Measurements from ENCODE around the gene C2orf69.

C2orf69 gene

DNA sequence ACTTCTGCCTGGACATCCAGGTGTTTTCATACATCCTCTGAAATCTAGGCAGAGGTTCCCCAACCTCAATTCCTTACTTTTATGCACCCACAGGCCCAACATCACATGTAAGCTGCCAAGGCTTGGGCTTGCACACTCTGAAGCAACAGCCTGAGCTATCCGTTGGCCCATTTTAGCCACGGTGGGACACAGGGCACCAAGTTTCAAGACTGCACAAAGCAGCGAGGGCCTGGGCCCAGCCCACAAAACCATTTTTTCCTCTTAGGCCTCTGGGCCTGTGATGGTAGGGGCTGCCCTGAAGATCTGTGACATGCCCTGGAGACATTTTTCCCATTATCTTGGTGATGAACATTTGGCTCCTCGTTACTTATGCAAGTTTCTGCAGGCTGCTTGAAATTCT, 5.9 kb downstream of the C2orf69 start:
- no peak for DNase-seq

GRCh38 chr2:199922856-199923255, 11.8 kb downstream of the C2orf69 start:
- no peak for DNase-seq

DNA sequence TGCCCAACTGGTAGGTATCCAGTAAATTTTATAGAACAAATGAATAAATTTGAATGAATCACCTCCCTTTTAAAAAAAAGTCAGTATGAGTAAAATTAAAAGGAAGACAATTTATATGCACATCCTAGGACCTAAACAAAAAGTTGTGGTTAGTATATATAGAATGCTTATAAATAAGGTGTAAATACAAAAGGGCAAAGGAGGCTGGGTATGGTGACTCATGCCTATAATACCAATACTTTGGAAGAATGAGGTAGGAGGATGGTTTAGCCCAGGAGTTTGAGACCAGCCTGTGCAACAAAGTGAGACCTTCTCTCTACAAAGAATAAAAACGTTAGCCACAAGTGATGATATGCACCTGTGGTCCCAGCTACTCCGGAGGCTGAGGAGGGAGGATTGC, 12.8 kb downstream of the C2orf69 start:
- no peak for DNase-seq

DNA sequence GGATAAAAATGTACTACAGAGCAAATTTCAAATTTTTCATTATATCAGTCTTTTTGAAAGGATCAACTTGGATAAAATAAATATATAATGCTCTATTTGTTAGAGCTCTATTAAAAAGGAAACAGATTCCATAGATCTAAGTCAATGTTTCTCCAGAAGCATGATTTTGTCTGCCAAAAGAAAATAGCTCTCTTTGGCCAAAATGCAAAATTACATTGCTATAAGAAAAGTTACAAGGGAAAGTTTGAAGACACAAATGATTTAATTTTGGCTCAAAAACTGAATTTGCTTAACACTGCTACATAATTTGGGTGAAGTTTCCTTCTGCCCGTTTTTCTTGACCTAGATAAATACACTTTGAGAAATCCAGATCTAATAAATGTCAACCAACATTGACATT, 15.7 kb downstream of the C2orf69 start:
- no peak for DNase-seq

DNA sequence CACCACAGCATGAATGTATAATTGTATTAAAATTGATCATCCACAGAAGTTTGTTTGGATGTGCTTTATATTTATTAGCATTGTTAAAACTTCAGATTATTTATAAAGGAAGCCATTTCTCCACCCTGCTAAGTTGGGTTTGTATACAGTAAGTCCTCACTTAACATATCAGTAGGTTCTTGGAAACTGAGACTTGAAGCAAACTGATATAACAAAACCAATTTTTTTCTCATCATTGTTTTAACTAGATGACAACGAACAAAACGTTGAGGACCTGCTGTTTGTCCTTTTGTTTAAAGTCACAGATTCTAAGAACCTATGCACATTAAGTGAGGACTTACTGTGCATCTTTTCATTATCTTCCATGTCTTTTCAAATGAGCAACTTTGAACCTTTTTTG, 17.1 kb downstream of the C2orf69 start:
- no peak for DNase-seq

DNA sequence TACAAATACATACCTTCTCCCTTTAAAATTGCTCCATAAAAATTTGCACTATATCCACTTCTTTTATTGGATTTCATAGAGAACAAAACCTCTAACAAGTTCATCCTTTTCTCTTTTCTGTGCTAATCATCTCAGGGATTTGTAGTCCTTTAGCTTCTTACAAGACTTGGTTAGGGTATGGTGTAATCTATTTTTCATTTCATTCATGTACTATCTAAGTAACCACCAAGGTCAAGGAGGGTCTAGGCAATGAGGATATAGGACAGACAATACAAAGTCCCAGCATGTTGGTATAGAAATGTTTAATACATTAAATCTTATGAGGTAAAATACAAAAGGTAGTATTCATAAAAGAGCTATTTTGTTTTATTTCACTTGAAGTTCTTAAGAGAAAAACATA, 17.5 kb downstream of the C2orf69 start:
- DNase-seq = no peak

- DNase-seq = no peak
Observed at GRCh38 chr2:199929262-199929661, 18.2 kb downstream of the C2orf69 start.

DNA sequence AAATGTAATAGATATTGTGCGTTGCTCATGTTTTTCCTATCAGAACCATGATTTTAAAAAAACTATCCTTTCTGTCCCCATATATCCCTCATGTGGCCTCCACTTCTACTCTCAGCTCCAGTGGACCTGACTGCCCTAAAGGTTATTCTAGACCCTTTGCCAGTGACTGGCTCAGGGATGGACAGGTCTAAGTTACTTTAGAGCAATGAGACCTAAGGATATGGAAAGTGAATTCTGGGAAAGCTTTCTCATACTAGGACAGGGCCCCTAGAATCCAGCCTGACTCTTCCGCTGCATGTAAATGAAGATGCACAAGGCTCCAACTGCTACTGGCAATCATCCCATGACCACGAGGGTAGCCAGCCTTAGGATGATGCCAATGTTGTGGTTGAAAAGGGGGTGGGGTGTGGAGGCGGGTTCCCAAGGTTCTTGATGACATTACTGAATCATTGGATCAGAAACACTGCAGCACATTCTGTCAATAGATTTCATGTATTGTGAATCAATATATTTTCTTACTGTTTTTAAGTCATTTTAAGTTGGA, 21.3 kb downstream of the C2orf69 start:
- DNase-seq = no peak

GRCh38 chr2:199933466-199933865, 22.4 kb downstream of the C2orf69 start:
- DNase-seq = no peak

- DNase-seq = no peak
Observed at GRCh38 chr2:199936554-199936953, 25.5 kb downstream of the C2orf69 start.

DNA sequence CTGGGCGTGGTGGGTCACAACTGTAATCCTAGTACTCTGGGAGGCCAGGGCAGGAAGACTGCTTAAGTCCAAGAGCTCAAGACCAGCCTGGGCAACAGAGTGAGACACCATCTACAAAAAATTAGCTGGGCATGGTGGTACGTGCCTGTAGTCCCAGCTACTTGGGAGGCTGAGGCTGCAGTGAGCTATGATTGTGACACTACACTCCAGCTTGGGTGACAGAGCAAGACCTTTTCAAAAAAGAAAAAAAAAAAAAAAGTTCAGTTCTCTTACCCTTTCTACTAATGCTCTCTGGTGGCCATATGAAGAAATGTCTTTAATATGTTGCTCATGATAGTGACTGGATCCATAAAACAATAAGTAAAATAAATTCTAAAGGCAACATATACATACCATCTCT, 29.3 kb downstream of the C2orf69 start:
- peak; percentile 60 for DNase-seq

DNA sequence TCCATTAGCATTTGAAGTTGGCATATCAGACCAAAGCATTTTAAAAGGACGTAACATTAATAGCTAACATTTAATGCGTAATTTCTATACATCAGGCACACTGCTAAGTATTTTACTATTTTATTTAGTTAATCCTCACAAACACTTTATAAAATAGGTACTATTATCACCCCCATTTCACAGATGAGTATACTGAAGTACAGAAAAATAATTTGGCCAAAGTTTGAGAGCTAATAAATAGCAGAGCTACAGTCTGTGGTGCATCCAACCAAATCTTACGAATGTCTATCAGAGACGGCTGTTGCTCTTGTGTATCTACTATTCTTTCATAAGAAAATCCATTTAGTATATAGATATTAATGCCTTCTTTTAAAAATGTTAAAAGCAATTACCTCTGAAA, 32.3 kb downstream of the C2orf69 start:
- DNase-seq = no peak

DNA sequence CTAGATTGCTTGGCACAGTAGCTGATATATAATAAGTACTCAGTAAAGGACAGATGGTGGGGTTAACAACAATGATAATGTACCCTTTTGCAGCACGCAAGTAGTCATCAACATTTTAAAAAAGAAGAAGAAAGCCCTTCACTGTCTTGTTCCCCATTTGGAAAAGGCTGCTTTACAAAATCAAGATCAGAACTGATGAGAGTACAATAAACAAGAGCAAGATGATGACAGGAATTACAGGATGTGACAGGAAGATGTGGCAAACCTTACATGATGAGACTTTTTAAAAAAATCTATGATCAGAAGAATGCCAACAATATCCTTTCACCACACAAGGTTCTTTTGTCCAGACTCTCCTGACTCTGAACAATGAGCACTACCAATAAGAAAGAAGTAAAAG, 35.1 kb downstream of the C2orf69 start:
- no peak for DNase-seq

- DNase-seq = no peak
Observed at GRCh38 chr2:199946836-199947235, 35.7 kb downstream of the C2orf69 start.

- DNase-seq = no peak
Observed at GRCh38 chr2:199950396-199950795, 39.3 kb downstream of the C2orf69 start.

- no peak for DNase-seq
Observed at GRCh38 chr2:199951023-199951422, 39.9 kb downstream of the C2orf69 start.

DNA sequence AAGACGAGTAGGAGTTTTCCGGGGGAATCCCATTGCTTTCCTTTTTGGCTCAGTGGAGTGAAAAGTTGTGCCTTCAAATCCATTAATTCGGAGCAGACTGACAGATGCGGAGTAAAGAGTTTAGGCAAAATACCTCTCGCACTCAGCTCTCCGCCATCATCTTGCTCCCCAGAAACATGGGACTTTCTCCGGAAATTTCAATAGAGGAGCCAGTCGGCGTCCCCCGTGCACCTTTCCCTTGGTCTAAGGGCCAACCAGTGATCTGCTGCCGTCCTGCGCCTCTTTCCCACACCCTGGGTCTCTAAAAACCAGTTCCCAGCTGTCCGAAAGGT, 43.9 kb downstream of the C2orf69 start:
- DNase-seq = peak; percentile 86

DNA sequence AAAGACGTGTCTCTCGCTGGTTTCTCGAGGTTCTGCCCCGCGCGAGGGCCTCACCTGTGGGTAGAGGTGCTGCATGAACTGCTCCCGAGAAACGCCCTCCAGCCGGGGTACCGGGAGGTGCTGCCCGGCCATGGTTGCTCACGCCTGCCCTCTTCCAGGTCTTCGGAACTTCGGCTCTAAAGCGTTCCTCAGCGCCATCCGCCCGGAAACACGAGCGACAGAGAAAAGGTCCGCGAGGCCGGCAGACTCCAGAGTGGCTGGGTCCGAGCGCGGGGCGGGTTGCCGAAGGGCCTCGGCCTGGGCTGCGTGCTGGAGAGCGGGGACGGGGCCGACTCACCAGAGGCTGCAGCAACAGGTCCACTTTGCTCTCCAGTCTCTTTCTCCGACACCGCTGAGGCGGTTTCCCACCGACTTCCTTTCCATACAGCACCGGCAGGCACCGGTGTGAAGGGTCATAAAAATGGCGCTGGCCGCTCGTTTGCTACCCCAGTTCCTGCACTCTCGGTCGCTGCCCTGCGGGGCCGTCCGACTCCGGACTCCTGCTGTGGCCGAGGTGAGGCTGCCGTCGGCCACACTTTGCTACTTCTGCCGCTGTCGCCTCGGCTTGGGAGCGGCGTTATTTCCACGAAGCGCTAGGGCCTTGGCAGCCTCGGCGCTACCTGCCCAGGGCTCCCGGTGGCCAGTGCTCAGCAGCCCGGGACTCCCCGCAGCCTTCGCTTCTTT, 44.4 kb downstream of the C2orf69 start, which contains the start of the genes MAIP1 and TYW5:
TSS of gene MAIP1 (plus strand) at position 244 of the 723 bp plus-strand sequence. CDS start at position 461, 217 bp downstream.
TSS of gene TYW5 (minus strand) at position 153 of the 723 bp plus-strand sequence. CDS start at position 132, 21 bp downstream.
- peak; percentile 97 for DNase-seq

DNA sequence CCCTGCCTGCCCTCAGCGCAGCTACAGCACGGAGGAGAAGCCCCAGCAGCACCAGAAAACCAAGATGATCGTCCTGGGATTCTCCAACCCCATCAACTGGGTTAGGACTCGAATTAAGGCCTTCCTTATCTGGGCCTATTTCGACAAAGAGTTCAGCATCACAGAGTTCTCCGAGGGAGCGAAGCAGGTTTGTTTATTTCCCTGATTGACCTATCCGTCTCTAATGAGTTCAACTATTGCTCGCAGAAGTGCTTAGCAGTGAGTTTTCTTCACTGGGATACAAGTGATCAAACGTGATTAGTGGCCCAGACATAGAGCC, 44.9 kb downstream of the C2orf69 start:
- peak; percentile 58 for DNase-seq

DNA sequence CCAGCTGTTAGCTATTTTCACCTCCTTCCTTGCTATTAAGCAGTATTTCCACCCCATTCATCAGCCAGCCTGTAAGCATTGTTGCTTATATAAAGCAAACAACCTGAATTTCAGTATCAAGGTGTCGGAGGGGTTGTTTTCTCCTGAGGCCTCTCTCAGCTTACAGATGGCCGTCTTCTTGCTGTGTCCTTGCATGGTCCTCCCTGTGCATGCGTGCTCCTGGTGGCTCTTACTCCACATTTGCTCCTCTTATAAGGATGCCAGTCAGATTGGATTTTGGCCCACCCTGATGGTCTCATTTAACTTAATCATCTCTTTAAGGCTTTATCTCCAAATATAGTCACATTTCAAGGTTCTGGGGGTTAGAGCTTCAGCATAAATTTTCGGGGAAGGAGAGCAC, 46.9 kb downstream of the C2orf69 start:
- DNase-seq = no peak

GRCh38 chr2:199962203-199962602, 51.1 kb downstream of the C2orf69 start:
- DNase-seq = no peak

- DNase-seq = no peak
Observed at GRCh38 chr2:199966405-199966804, 55.3 kb downstream of the C2orf69 start.

- no peak for DNase-seq
Observed at GRCh38 chr2:199966976-199967375, 55.9 kb downstream of the C2orf69 start.

DNA sequence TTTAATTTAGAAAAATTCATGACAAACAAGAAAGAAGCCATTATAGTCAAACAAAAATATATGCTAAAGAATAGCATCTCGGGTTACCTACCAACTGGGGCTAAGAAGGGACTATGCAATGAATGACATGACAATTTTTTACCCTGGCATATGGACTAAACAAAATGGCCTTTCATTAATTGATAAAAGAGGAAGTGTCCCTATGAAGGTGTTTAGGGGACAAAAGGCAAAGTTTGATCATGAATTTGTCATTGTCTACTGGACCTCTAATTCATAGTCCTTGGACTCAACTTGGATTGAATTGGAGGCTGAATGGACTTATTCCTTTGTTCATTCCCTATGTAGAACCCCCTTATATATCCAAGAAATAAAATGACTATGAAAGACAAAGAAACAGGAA, 57.0 kb downstream of the C2orf69 start:
- no peak for DNase-seq

DNA sequence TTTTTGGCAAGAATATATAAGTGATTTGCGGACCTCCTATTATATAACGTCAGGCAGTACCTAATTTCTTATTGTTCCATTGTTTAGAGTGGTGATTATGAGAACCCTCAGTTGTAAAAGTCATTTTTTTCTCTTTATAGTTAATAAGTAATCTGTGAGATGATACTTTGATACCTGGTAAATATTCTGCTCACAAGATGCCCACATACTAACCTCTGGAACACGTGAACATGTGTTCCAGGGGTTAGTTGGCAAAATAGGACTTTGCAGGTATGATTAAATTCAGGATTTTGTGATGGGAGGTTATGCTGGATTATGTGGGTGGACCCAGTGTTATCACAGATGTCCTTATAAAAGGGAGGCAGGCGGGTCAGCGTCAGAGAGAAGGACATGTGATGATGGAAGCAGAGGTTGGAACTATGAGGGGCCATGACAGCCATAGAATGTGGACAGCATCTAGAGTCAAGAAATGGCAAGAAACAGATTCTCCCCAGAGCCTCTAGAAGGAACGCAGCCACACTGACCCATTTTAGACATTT, 61.1 kb downstream of the C2orf69 start:
- no peak for DNase-seq
